Stimulated activated CD8-positive, alpha-beta memory T cell treated with anti-CD3 and anti-CD28 coated beads, Interleukin-15, amount 100 ng/mL, for 1 hour (primary cell): ENCODE data around the gene KLRC2.
"Not testable (repeated sequence)": the region's sequence is repeated elsewhere in the genome, so short reads cannot be mapped to it uniquely, and the experiment has no call there.

Source experiments
- DNase-seq: peaks from one replicate; pipeline ENCODE4 v3.0.0-alpha.2; 2020; ENCODE audit warnings: low read depth

KLRC2 gene

DNA sequence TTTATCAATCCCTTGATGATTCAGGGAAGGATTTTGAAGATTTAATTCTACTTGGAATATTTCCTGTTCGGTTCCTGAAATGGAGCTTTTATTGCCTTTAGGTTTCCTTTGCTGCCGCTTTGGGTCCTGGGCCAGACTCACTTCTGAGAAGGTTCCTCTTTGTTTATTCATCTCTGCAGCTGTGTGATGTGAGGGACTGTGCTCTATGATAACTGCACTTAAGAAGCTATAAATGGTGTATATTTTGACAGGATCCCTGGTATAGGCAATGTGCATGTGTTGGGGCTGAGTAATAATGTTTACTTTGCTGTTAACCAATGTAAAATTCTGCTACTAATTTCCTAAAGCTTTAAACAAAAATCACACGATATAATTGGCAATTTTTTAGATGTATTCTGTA is at the start of gene KLRC2:
KLRC2 (minus strand) TSS at position 195 of the 400 bp plus-strand sequence; CDS start at position 171, 24 bp downstream.
- DNase-seq, result not testable (repeated sequence)

DNA sequence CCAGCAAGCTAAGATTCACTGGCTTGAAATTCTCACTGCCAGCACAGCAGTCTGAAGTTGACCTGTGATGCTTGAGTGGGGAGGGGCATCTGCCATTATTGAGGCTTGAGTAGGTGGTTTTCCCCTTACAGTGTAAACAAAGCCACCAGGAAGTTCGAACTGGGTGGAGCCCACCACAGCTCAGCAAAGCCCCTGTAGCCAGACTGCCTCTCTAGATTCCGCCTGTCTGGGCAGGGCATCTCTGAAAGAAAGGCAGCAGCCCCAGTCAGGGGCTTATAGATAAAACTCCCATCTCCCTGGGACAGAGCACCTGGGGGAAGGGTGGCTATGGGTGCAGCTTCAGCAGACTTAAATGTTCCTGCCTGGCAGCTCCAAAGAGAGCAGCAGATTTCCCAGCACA is 46.1 kb upstream of the KLRC2 start:
- DNase-seq, result not testable (repeated sequence)

DNA sequence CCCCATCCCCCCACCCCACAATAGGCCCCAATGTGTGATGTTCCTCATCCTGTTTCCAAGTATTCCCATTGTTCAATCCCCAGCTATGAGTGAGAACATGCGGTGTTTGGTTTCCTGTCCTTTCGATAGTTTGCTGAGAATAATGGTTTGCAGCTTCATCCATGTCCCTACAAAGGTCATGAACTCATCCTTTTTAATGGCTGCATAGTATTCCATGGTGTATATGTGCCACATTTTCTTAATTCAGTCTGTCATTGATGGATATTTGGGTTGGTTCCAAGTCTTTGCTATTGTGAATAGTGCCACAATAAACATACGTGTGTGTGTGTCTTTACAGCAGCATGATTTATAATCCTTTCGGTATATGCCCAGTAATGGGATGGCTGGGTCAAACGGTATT is 37.0 kb upstream of the KLRC2 start:
- not testable (repeated sequence) for DNase-seq

DNA sequence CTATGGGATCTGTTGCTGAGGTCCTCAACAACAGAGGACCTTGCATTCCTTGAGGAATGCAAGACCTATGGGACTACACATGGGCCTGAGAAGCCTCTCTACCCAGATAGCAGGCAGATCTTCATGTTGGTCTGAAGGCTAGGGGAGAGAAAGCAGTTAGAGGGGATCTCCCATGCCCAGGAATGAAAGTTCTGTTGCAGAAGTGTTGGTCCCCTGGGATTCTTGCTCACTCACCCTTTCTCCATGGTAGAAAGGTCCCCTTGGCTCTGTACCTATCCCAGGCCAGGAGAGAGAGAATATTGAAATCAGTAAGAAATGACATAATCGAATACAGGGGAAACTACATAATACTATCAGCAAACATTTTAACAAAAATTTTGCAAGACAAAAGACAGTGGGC is 33.9 kb upstream of the KLRC2 start:
- DNase-seq, result no peak

DNA sequence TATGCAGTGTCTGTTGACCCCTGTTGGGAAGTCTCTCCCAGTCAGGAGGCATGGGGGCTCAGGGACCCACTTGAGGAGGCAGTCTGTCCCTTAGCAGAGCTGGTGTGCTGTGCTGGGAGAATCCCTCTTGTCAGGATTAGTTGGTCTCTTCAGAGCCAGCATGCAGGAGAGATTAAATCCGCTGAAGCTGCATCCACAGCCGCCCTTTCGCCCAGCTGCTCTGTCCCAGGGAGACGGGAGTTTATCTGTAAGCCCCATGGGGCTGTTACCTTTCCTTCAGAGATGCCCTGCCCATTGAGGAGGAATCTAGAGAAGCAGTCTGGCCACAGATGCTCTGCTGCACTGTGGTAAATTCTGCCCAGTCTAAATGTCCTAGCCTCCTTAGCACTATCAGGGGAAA is 30.5 kb upstream of the KLRC2 start:
- DNase-seq, result no peak

DNA sequence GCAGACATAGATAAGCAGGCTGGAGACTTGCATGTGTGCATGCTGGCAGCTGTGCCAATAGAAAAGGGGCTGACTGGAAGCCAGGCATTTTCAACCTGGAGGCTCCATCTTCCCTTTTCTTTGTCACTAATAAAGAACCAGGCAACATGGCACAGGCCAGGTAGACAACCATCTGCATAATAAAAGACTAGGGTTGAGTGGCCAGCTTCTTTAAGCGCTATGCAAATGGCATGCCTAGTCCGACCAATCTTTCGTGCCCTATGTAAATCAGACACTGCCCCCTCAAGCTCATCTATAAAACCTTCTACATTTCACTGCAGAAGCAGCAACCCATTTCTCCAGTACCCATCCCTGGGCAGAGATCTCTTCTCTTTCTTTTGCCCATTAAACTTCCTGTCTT is 21.9 kb upstream of the KLRC2 start:
- no peak for DNase-seq

DNA sequence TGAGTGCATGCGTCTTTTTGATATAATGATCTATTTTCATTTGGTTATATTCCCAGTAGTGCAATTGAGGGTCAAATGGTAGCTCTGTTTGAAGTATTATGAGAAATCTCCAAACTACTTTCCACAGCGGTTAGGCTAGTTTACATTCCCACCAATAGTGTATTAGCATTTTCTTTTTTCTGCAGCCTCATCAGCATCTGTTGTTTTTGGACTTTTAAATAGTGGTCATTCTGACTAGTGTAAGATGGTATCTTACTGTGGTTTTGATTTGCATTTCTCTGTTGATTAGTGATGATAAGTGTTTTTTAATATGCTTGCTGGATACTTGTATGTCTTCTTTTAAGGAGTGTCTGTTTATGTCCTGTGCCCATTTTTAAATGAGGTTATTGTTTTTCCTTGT is 21.0 kb upstream of the KLRC2 start:
- no peak for DNase-seq

DNA sequence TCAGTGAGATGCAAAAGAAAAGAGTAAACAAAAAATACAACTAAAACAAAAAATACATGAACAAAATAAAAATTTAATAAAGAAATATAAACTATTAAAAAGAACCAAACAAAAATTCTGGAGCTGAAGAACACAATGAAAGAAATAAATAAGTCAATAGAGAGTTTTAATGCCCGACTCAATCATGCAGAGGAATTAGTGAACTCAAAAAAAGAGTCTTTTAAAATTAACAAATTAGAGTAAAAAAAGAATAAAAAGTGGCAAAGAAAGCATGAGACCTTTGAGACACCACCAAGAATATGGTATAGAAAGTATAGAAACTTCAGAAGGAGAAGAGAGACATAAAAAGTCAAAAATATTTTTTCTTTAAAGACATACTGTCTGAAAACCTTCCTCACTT is 20.0 kb upstream of the KLRC2 start:
- DNase-seq, result no peak

DNA sequence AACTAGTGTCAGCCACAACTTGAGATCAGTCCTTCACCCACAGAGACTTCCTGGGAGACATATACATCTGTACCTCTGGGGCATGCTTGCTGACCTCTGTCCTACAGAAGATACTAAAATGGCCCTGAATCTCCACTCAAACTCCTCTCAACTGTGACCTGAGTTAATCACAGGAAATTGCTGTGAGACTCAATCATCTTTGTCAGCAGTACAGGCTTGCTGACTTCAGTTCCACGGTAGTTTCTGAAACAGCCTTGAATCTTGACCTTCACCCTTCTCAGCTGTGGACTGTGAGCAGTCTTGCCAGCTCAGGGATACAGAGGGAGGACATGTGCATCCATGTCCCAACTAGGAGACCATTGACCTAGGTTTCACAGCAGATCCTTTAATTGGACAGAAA is 18.7 kb upstream of the KLRC2 start:
- DNase-seq, result no peak

DNA sequence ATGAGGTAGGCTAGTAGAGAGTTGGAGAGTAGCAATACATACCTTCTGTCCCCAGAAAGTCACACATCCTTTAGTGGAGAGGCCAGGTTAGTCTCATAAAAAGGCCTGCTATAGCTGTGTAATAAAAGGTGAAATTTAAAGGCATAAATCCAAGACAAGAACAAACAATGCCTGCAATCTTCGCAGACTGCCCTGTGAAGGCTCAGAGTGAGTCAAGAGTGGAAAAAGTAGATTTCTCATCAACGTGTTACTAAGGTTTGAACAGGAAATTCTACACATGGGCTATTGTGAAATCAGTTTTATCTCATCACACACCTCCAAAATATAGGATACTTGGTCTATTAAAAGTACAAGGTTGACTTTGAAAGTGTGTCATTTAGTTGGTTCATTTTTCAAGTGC is 17.3 kb upstream of the KLRC2 start, which contains the start of gene KLRC1:
KLRC1 (minus strand) TSS at position 222 of the 400 bp plus-strand sequence. CDS start 2,221 bp downstream, outside the sequence.
- DNase-seq, result no peak

DNA sequence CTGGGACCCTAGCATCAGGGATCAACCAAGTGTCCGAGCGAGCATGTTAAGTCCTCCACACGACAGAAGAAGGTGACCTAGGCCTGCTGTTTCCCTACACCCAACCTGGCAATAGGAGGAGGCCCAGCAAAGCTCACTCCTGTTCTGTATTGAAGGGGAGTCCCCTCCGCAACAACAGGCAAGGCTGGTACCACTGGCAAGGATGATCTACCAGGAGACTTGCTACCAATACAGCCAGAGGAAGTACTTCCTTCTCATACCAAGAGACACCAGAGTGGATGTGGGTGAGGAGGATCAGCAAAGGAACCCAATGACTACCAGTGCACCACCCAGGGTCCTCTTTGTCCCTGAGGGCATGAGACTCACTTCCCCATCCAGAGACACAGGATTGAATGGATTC is 12.4 kb upstream of the KLRC2 start:
- DNase-seq, result no peak

DNA sequence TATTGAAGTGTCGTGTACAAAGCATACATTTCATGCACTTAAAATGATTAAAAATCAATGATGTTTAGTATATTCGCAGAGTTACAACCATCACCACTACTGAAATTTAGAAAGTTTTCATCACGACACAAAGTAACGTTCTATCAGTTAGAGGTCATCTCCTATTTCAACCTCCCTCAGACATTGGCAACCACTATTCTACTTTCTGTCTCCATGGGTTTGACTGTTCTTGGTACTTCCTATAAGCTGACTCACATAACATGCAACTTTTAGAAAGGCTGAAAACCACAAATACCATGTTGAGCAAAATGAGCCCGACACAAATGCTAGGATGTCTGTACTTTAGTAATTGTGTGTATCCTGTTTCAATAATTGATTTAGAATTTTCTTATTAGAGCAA is 10.2 kb upstream of the KLRC2 start:
- not testable (repeated sequence) for DNase-seq

DNA sequence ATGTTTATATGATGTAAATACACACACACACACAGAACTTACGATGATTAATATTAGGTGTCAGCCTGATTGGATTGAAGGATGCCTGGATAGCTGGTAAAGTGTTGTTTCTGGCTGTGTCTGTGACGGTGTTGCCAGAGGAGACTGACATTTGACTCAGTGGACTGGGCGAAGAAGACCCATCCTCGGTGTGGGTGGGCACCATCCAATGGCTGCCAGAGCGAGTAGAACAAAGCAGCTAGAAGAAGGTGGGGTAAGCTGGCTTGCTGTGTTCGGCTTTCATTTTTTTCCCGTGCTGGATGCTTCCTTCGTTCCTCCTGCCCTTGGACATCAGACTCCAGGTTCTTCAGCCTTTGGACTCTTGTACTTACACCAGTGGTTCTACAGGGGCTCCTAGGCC is 5.3 kb upstream of the KLRC2 start:
- DNase-seq, result not testable (repeated sequence)

DNA sequence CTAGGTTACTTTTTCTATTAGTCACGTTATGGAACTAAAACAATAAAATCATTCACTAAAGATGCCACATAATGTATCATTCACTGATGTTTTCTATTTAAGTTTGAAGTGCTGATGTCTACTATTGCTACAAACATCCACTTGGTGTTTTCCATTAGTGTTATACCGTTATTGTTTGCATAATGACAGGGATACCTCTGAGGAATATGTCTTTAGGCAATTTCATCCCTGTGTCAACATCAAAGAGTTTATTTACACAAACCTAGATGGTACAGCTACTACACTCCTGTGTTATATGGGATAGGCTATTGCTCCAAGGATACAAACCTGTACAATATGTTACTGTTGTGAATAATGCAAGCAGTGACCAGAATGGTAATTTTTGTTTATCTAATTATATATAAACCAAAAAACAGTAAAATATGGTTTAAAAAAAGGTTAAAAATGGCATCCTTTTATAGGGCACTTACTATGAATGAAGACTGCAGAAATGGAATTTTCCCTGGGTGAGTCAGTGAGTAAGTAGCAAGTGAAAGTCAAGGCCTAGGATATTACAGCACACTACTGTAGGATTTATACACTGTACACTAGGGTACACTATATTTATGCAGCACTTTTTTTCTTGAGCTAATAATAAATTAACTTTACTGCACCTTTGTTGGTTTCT is 3.9 kb upstream of the KLRC2 start:
- DNase-seq, result not testable (repeated sequence)

DNA sequence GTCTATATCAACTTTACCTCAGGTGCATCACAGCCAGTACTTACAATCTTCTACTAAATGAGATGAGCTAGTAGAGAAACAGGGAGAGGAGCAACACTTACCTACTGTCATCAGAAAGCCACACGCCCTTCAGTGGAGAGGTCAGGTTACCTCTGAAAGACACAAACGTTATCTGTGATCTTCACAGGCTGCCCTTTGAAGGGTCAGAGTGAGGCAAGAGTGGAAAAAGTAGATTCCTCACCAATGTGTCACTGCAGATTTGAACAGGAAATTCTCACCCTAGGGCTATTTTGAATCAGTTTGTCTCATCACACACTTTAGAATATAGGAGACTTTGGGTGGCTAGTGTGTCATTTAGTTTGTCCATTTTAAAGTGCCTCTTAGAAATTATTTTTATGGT is 1.8 kb upstream of the KLRC2 start:
- DNase-seq, result not testable (repeated sequence)

DNA sequence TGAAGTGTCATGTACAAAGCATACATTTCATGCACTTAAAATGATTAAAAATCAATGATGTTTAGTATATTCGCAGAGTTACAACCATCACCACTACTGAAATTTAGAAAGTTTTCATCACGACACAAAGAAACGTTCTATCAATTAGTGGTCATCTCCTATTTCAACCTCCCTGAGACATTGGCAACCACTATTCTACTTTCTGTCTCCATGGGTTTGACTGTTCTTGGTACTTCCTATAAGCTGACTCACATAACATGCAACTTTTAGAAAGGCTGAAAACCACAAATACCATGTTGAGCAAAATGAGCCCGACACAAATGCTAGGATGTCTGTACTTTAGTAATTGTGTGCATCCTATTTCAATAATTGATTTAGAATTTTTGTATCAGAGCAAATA is 5.2 kb downstream of the KLRC2 start:
- DNase-seq, result not testable (repeated sequence)

DNA sequence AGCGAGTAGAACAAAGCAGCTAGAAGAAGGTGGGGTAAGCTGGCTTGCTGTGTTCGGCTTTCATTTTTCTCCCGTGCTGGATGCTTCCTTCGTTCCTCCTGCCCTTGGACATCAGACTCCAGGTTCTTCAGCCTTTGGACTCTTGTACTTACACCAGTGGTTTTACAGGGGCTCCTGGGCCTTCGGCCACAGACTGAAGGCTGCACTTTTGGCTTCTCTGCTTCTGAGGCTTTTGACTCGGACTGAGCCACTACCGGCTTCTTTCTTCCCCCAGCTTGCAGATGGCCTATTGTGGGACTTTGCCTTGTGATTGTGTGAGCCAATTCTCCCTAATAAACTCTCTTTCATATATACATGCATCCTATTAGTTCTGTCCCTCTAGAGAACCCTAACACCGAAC is 9.9 kb downstream of the KLRC2 start:
- DNase-seq, result not testable (repeated sequence)

DNA sequence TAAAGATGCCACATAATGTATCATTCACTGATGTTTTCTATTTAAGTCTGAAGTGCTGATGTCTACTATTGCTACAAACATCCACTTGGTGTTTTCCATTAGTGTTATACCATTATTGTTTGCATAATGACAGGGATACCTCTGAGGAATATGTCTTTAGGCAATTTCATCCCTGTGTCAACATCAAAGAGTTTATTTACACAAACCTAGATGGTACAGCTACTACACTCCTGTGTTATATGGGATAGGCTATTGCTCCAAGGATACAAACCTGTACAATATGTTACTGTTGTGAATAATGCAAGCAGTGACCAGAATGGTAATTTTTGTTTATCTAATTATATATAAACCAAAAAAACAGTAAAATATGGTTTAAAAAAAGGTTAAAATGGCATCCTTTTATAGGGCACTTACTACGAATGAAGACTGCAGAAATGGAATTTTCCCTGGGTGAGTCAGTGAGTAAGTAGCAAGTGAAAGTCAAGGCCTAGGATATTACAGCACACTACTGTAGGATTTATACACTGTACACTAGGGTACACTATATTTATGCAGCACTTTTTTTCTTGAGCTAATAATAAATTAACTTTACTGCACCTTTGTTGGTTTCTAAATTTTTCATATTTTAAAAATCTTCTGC is 11.4 kb downstream of the KLRC2 start:
- not testable (repeated sequence) for DNase-seq

DNA sequence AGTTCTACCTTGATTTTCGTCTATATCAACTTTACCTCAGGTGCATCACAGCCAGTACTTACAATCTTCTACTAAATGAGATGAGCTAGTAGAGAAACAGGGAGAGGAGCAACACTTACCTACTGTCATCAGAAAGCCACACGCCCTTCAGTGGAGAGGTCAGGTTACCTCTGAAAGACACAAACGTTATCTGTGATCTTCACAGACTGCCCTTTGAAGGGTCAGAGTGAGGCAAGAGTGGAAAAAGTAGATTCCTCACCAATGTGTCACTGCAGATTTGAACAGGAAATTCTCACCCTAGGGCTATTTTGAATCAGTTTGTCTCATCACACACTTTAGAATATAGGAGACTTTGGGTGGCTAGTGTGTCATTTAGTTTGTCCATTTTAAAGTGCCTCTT is 13.7 kb downstream of the KLRC2 start:
- not testable (repeated sequence) for DNase-seq

DNA sequence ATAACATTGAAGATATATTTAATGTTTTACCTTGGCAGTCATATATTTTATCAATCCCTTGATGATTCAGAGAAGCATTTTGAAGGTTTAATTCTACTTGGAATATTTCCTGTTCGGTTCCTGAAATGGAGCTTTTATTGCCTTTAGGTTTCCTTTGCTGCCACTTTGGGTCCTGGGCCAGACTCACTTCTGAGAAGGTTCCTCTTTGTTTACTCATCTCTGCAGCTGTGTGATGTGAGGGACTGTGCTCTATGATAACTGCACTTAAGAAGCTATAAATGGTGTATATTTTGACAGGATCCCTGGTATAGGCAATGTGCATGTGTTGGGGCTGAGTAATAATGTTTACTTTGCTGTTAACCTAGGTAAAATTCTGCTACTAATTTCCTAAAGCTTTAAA is 15.5 kb downstream of the KLRC2 start, which contains the start of gene KLRC3:
KLRC3 (minus strand) TSS at position 262 of the 400 bp plus-strand sequence; CDS start at position 217, 45 bp downstream.
- not testable (repeated sequence) for DNase-seq

DNA sequence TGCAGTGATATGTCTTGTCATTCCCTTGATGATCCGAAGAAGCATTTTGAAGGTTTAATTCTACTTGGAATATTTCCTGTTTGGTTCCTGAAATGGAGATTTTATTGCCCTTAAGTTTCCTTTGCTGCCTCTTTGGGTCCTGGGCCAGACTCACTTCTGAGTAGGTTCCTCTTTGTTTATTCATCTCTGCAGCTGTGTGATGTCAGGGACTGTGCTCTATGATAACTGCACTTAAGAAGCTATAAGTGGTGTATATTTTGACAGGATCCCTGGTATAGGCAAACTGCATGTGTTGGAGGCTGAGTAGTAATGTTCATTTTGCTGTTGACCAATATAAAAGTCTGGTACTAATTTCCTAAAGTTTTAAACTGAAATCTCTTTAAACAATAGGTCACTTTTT is 26.4 kb downstream of the KLRC2 start, which contains the start of gene KLRC4:
KLRC4 (minus strand) TSS at position 366 of the 400 bp plus-strand sequence; CDS start at position 184, 182 bp downstream.
- DNase-seq, result no peak

DNA sequence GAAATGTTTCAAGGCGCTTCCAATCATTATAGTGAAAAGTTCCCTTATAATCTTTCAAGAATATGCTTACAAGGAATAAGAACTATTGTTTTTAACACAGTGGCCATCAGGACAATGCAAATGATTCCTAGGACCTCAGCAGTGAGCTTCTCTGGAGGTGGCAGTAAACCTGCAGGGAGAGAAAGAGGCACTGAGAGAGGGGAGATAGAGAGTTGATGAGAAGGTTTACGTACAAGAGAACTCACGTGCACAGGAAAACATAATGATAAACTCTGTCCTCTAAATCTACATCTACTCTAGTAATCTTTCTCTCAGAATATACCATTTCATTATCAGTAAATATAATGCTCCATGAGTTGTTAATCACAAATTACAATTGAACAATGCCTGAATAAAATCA is 27.0 kb downstream of the KLRC2 start:
- DNase-seq, result no peak

DNA sequence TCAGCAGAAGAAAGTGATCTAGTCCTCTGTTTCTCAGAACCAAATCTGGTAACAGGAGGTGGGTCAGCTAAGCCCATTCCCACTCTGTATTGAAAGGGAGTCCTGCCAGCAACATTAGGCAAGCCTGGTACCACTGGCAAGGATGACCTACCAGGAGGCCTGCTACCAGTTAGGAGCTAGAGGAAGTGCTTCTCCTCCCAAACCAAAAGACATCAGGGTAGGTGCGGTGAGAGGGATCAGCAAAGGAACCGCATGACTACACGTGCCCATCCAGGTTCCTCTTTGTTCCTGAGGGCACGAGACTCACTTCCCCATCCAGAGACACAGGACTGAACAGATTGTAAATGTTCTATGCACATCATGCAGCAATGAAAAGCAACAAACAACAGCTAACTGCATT is 29.1 kb downstream of the KLRC2 start:
- no peak for DNase-seq
